Transverse colon (tissue), 4 donors: ENCODE data around the gene SYT13. TPM values are rescaled to one million over a fixed set of nuclear protein-coding genes. Genes with fewer than 3 reads are reported as not detected.

Source experiments
- DNase-seq: peaks from one replicate; pipeline ENCODE4 v3.0.0-alpha.2; 2019
- H3K27ac ChIP-seq, 4 donors: fragments of 200-600 bp; sonication (generic); 2 replicates each; pipeline ENCODE4 v1.5.1; 2016 to 2018; ENCODE audit warnings: inconsistent platforms in 4 of 4
- H3K27me3 ChIP-seq: fragments of 200-600 bp; sonication (generic); 2 replicates; pipeline ENCODE4 v1.5.1; 2017; ENCODE audit warnings: inconsistent platforms
- H3K36me3 ChIP-seq, 4 donors: fragments of 200-600 bp; sonication (generic); 2 replicates each; pipeline ENCODE4 v1.5.1; 2017 to 2019; ENCODE audit warnings: inconsistent platforms in 4 of 4
- H3K4me1 ChIP-seq, 4 donors: fragments of 200-600 bp; sonication (generic); 2 replicates each; pipeline ENCODE4 v1.5.1; 2017 to 2020; ENCODE audit warnings: inconsistent platforms in 4 of 4
- H3K4me3 ChIP-seq, 4 donors: fragments of 200-600 bp; sonication (generic); 1 replicate in 1 of 4; 2 replicates in 3 of 4; pipeline versions ENCODE4 v1.5.1 to v1.6.1; 2017 to 2019; ENCODE audit warnings: inconsistent platforms in 4 of 4
- H3K9me3 ChIP-seq, 2 donors: fragments of 200-600 bp; sonication (generic); 2 replicates each; pipeline ENCODE4 v1.5.1; 2017 to 2019; ENCODE audit warnings: inconsistent platforms in 2 of 2
- CTCF ChIP-seq, 5 experiments: fragments of 200-600 bp in 3 of 5; fragments of 450-650 bp in 2 of 5; sonication (generic) in 3 of 5; IDR thresholded peaks; 1 replicate in 2 of 5; 2 replicates in 3 of 5; pipeline ENCODE4 v1.5.1; 2016 to 2017; ENCODE audit warnings: antibody characterized with exemption in 5 of 5, inconsistent platforms in 3 of 5, mild to moderate bottlenecking in 2 of 5, moderate library complexity in 1 of 5
- EP300 ChIP-seq: sonication (generic); formaldehyde crosslinking; IDR thresholded peaks from one replicate; pipeline ENCODE4 v1.6.1; 2017; ENCODE audit warnings: antibody characterized with exemption, low read depth
- POLR2A ChIP-seq: fragments of 450-650 bp; IDR thresholded peaks from one replicate; pipeline ENCODE4 v1.6.1; 2016; ENCODE audit warnings: antibody characterized with exemption, mild to moderate bottlenecking, moderate library complexity
- POLR2AphosphoS5 ChIP-seq, 3 donors: sonication (generic); formaldehyde crosslinking; IDR thresholded peaks; one replicate each; pipeline ENCODE4 v1.6.1; 2016; ENCODE audit warnings: antibody characterized with exemption in 3 of 3
- WGBS, 2 donors: methylation state at CpG; one replicate each; pipeline ENCODE4 v1.1.5; 2018; ENCODE audit warnings: low coverage in 1 of 2; 5-methylcytosine and 5-hydroxymethylcytosine counted together
- in situ Hi-C, 4 donors: fragments of 200-750 bp; cut with MboI; loops; one replicate each; pipeline versions ENCODE4 v1.15.0 to v1.15.1; 2017; ENCODE audit warnings: low sequenced_read_pairs in 3 of 4, low pct_ligation_motif_present in 1 of 4, low pct_unique_long_range_greater_than_20kb in 1 of 4
- intact Hi-C: fragments of 100-400 bp; cut with DNase I; formaldehyde crosslinking; loops from one replicate; pipeline ENCODE4 v1.15.1; 2023; ENCODE audit warnings: low total_unique reads
- total RNA-seq, 4 donors: library from RNA; depleted of rRNA; stranded (reverse); fragments of >200 nt; gene quantifications; one replicate each; pipeline ENCODE4 v1.1.0, GENCODE V29; 2016

The SYT13 gene
- total RNA-seq, 4 donors from 2014 or later = 10.5 to 28.6 (median 23.4) TPM

GRCh38 chr11:45239733-45240132, 46.4 kb downstream of the SYT13 start:
- WGBS, 2 donors = 86 to 100% methylated on average over 1 of the region's 1 CpG
- no peak overlapping the region for H3K27ac ChIP-seq
- in situ Hi-C loops (no loop called here), intact Hi-C loops (no loop called here)
- H3K9me3 ChIP-seq = no peaks in the 10 kb centered on the region
- no peaks in the 10 kb centered on the region for H3K4me1 ChIP-seq
- H3K4me3 ChIP-seq = no peak overlapping the region
- H3K36me3 ChIP-seq = no peaks in the 10 kb centered on the region
- TF ChIP-seq CTCF (IDR thresholded peaks at IDR 0.05) (no peak), EP300 (no peak), POLR2AphosphoS5 (IDR thresholded peaks at IDR 0.05) (no peak), POLR2A (no peak)
- no peak for DNase-seq
- H3K27me3 ChIP-seq = no peaks in the 10 kb centered on the region

- intact Hi-C loops (no loop called here), in situ Hi-C loops (no loop called here)
- DNase-seq = no peak
- WGBS, 2 donors = 63 to 69% methylated on average over 3 of the region's 3 CpGs
- H3K4me3 ChIP-seq = no peak overlapping the region
- TF ChIP-seq POLR2A (no peak), POLR2AphosphoS5 (IDR thresholded peaks at IDR 0.05) (no peak), EP300 (no peak), CTCF (IDR thresholded peaks at IDR 0.05) (no peak)
- no peaks in the 10 kb centered on the region for H3K36me3 ChIP-seq
- H3K9me3 ChIP-seq = no peaks in the 10 kb centered on the region
- no peaks in the 10 kb centered on the region for H3K27me3 ChIP-seq
- H3K4me1 ChIP-seq = no peaks in the 10 kb centered on the region
- peak overlapping the region in 2 of 4 donors; percentile 3 to 6 for H3K27ac ChIP-seq
These were observed 47.4 kb downstream of the SYT13 start for GRCh38 chr11:45238724-45239123.

GRCh38 chr11:45237711-45238315, 48.3 kb downstream of the SYT13 start:
- TF ChIP-seq POLR2A = no peak
- TF ChIP-seq CTCF (IDR thresholded peaks at IDR 0.05) = no peak
- no peak for TF ChIP-seq EP300
- TF ChIP-seq POLR2AphosphoS5 (IDR thresholded peaks at IDR 0.05) = no peak
- Histone ChIP-seq H3K9me3 (no peaks in the 10 kb centered on the region), H3K4me3 (no peak overlapping the region), H3K27me3 (no peaks in the 10 kb centered on the region), H3K4me1 (no peaks in the 10 kb centered on the region), H3K27ac (peak overlapping the region in 1 of 4 donors; percentile 3), H3K36me3 (no peaks in the 10 kb centered on the region)
- intact Hi-C loops (no loop called here), in situ Hi-C loops (no loop called here)
- no peak for DNase-seq
- WGBS, 2 donors = 83% methylated on average over 4 of the region's 4 CpGs; no CpG with 5 or more reads in 1 of the 2 donors

GRCh38 chr11:45234306-45235006, 51.7 kb downstream of the SYT13 start:
- TF ChIP-seq EP300 (no peak), POLR2A (no peak), POLR2AphosphoS5 (IDR thresholded peaks at IDR 0.05) (no peak)
- WGBS, 2 donors = 89 to 94% methylated on average over 6 to 15 of the region's 15 CpGs
- intact Hi-C loops = no loop called here
- no peak for DNase-seq
- H3K36me3 ChIP-seq = no peaks in the 10 kb centered on the region
- H3K9me3 ChIP-seq = no peaks in the 10 kb centered on the region
- no peak overlapping the region for H3K27ac ChIP-seq
- H3K4me3 ChIP-seq = no peak overlapping the region
- no peaks in the 10 kb centered on the region for H3K27me3 ChIP-seq
- in situ Hi-C loops = no loop called here
- H3K4me1 ChIP-seq = no peaks in the 10 kb centered on the region
